Heart left ventricle (tissue), 13 donors: Measurements from ENCODE around the gene SLC13A4.

Experiments
- POLR2A ChIP-seq, 2 donors: fragments of 450-650 bp; IDR thresholded peaks; one replicate each; pipeline ENCODE4 v1.6.1; 2017; ENCODE audit warnings: antibody characterized with exemption in 2 of 2, mild to moderate bottlenecking in 2 of 2, moderate library complexity in 2 of 2
- TF ChIP-seq, protein P1 (sequence below), 12 donors: fragments of 200-600 bp; sonication (generic) in 4 of 12; IDR thresholded peaks; one replicate each; pipeline versions ENCODE4 v1.5.0 to v1.8.0; 2018 to 2022; ENCODE audit warnings: antibody characterized with exemption in 12 of 12, mild to moderate bottlenecking in 5 of 12
- donor health status: ischemic (EF 13 %, LVEDD 7.1; RV severe dilation, severe dysfunction).
- donor health status: DM: no; HTN: yes; CAD: no.
- donor health status: DM: no; HTN: no; CAD: no.
- donor health status: ischemic (EF 25% LVEDD 6.9; RV normal size, moderate dysfunction).
- donor health status: ischemic (EF 25% LVEDD 5.7; RV mildly dilated, moderate dysfunction).
- donor health status: ischemic (EF 35%, LVEDD 5.7; RV mildly dilated, moderate dysfunction).
- donor health status: nonischemic (EF 11% LVEDD 7.7; RV severe dilation, severe dysfunction).
- donor health status: DM: yes; HTN: yes; CAD: no.
- donor health status: PGD.
- donor health status: ischemic (EF 29% LVEDD 5.4; RV normal size, mild dysfunction).
- donor health status: nonischemic (EF 23%, LVEDD 6.1; RV moderate dilation, normal function).

DNA sequence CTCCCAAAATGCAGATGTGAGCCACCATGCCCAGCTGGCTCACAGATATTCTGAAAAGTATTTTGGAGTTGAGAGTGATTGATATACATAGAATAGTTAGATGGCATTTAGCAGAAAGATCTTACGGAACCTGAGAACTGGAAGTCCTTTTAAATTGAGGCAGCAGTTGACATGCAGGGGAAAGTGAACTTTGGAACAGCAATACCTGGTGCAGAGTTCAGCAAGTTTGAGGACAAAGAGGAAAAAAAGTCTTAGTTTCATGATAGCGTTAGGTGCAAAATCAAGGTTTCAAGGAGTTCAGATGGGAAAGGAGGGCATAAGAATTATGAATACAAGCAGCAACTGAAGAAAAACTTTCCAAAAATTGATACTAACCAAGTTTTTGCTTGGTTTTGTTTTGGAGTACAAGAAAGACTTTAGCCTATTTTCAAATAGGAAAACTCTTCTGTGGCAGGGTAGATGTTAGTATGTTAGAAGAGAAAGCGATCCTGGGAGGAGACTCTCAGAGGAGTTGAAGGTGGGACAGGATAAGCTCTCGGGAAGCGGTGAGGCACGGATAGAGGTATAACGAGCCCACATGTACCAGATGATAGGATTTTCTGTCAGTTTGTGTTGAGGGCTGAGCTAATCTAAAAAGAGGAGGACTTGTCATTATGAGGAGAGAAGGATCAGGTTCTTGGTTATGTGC, 93.7 kb downstream of the SLC13A4 start:
- TF ChIP-seq, protein P1, sequence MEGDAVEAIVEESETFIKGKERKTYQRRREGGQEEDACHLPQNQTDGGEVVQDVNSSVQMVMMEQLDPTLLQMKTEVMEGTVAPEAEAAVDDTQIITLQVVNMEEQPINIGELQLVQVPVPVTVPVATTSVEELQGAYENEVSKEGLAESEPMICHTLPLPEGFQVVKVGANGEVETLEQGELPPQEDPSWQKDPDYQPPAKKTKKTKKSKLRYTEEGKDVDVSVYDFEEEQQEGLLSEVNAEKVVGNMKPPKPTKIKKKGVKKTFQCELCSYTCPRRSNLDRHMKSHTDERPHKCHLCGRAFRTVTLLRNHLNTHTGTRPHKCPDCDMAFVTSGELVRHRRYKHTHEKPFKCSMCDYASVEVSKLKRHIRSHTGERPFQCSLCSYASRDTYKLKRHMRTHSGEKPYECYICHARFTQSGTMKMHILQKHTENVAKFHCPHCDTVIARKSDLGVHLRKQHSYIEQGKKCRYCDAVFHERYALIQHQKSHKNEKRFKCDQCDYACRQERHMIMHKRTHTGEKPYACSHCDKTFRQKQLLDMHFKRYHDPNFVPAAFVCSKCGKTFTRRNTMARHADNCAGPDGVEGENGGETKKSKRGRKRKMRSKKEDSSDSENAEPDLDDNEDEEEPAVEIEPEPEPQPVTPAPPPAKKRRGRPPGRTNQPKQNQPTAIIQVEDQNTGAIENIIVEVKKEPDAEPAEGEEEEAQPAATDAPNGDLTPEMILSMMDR (IDR thresholded peaks at IDR 0.05): no peak
- no peak for TF ChIP-seq POLR2A (IDR thresholded peaks at IDR 0.05)
